ENCODE data around the gene CCDC82. TPM values are rescaled to one million over a fixed set of nuclear protein-coding genes. Genes with fewer than 3 reads are reported as not detected.

CCDC82 gene
- total RNA-seq, 8 experiments from 2014 or later: 11.3 to 59.3 (median 36.7) TPM

- Histone ChIP-seq H3K27ac (no peak overlapping the region), H3K4me3 (no peak overlapping the region), H3K4me1 (replicated peaks in 1 of 2) (peaks cover 24 to 31% of the 10 kb centered on the region in 2 donors)
- WGBS, 10 experiments: 56 to 100% (median 85%) methylated on average over 1 of the region's 1 CpG; no CpG with 5 or more reads in 2 of the 10 experiments
- in situ Hi-C loops (cut with MboI; ENCODE audit: low pct_unique_long_range_greater_than_20kb in 2 of 9, low sequenced_read_pairs in 9 of 9, unreplicated experiment in 9 of 9): no loop called here
- ATAC-seq (replicated peaks in 6 of 8): no peak
Observed at GRCh38 chr11:96310236-96310635, 79.5 kb downstream of the CCDC82 start.

- H3K4me1 ChIP-seq (replicated peaks in 1 of 2): peaks cover 24 to 31% of the 10 kb centered on the region in 2 donors
- 76 to 93% (median 88%) methylated on average over 2 to 5 of the region's 5 CpGs; no CpG with 5 or more reads in 3 of the 10 experiments for WGBS, 10 experiments
Observed at GRCh38 chr11:96309643-96310017, 80.1 kb downstream of the CCDC82 start.

GRCh38 chr11:96309016-96309642, 80.6 kb downstream of the CCDC82 start:
- 20 to 95% (median 75%) methylated on average over 1 to 2 of the region's 2 CpGs; no CpG with 5 or more reads in 3 of the 10 experiments for WGBS, 10 experiments

More at GRCh38 chr11:96309643-96310017, 80.1 kb downstream of the CCDC82 start:
- no peak overlapping the region for H3K27ac ChIP-seq
- ATAC-seq (replicated peaks in 6 of 8): no peak
- in situ Hi-C loops (cut with MboI; ENCODE audit: low pct_unique_long_range_greater_than_20kb in 2 of 9, low sequenced_read_pairs in 9 of 9, unreplicated experiment in 9 of 9): no loop called here
- H3K4me3 ChIP-seq: no peak overlapping the region

GRCh38 chr11:96307776-96308140, 82.0 kb downstream of the CCDC82 start:
- in situ Hi-C loops (cut with MboI; ENCODE audit: low pct_unique_long_range_greater_than_20kb in 2 of 9, low sequenced_read_pairs in 9 of 9, unreplicated experiment in 9 of 9): no loop called here
- WGBS, 10 experiments: 0 to 89% (median 20%) methylated on average over 1 to 3 of the region's 3 CpGs; no CpG with 5 or more reads in 2 of the 10 experiments
- peak overlapping the region; percentile 43 to 76 for H3K27ac ChIP-seq
- peak; percentile 15 to 53 (median 42) for ATAC-seq (replicated peaks in 6 of 8)
- peak overlapping the region in 4 of 5 donors; percentile 3 to 35 (median 24) for H3K4me3 ChIP-seq
- peaks cover 24 to 31% of the 10 kb centered on the region in 2 donors for H3K4me1 ChIP-seq (replicated peaks in 1 of 2)

More at GRCh38 chr11:96309016-96309642, 80.6 kb downstream of the CCDC82 start:
- H3K27ac ChIP-seq: no peak overlapping the region
- in situ Hi-C loops (cut with MboI; ENCODE audit: low pct_unique_long_range_greater_than_20kb in 2 of 9, low sequenced_read_pairs in 9 of 9, unreplicated experiment in 9 of 9): no loop called here
- peaks cover 24 to 31% of the 10 kb centered on the region in 2 donors for H3K4me1 ChIP-seq (replicated peaks in 1 of 2)
- H3K4me3 ChIP-seq: no peak overlapping the region
- ATAC-seq (replicated peaks in 6 of 8): no peak

- peaks cover 24 to 31% of the 10 kb centered on the region in 2 donors for H3K4me1 ChIP-seq (replicated peaks in 1 of 2)
- peak overlapping the region in 4 of 5 donors; percentile 3 to 35 (median 24) for H3K4me3 ChIP-seq
- 0 to 36% (median 15%) methylated on average over 2 to 10 of the region's 10 CpGs for WGBS, 10 experiments
- peak overlapping the region; percentile 43 to 76 for H3K27ac ChIP-seq
- peak; percentile 84 to 93 (median 90) for ATAC-seq (replicated peaks in 6 of 8)
- in situ Hi-C loops (cut with MboI; ENCODE audit: low pct_unique_long_range_greater_than_20kb in 2 of 9, low sequenced_read_pairs in 9 of 9, unreplicated experiment in 9 of 9): no loop called here
Observed at GRCh38 chr11:96306933-96307775, 82.6 kb downstream of the CCDC82 start.

GRCh38 chr11:96306600-96306932, 83.1 kb downstream of the CCDC82 start:
- ATAC-seq (replicated peaks in 6 of 8): peak in 6 of 8 experiments; percentile 3 to 37 (median 20)
- WGBS, 10 experiments: 0 to 33% (median 13%) methylated on average over 1 to 3 of the region's 3 CpGs
- Histone ChIP-seq H3K4me3 (peak overlapping the region in 3 of 5 donors; percentile 23 to 35 (median 26)), H3K27ac (peak overlapping the region in 1 of 2 donors; percentile 71), H3K4me1 (replicated peaks in 1 of 2) (peaks cover 24 to 31% of the 10 kb centered on the region in 2 donors)
- in situ Hi-C loops (cut with MboI; ENCODE audit: low pct_unique_long_range_greater_than_20kb in 2 of 9, low sequenced_read_pairs in 9 of 9, unreplicated experiment in 9 of 9): no loop called here

GRCh38 chr11:96306071-96306470, 83.6 kb downstream of the CCDC82 start:
- in situ Hi-C loops (cut with MboI; ENCODE audit: low pct_unique_long_range_greater_than_20kb in 2 of 9, low sequenced_read_pairs in 9 of 9, unreplicated experiment in 9 of 9): no loop called here
- H3K27ac ChIP-seq: peak overlapping the region in 1 of 2 donors; percentile 71
- WGBS, 10 experiments: 17 to 100% (median 60%) methylated on average over 1 of the region's 1 CpG; no CpG with 5 or more reads in 5 of the 10 experiments

GRCh38 chr11:96303980-96304379, 85.7 kb downstream of the CCDC82 start:
- ATAC-seq (replicated peaks in 6 of 8): no peak
- no peak overlapping the region for H3K4me3 ChIP-seq
- H3K4me1 ChIP-seq (replicated peaks in 1 of 2): peaks cover 24 to 25% of the 10 kb centered on the region in 2 donors
- in situ Hi-C loops (cut with MboI; ENCODE audit: low pct_unique_long_range_greater_than_20kb in 2 of 9, low sequenced_read_pairs in 9 of 9, unreplicated experiment in 9 of 9): no loop called here
- H3K27ac ChIP-seq: no peak overlapping the region
- WGBS, 10 experiments: 86 to 100% (median 91%) methylated on average over 2 to 3 of the region's 3 CpGs; no CpG with 5 or more reads in 6 of the 10 experiments

More at GRCh38 chr11:96306071-96306470, 83.6 kb downstream of the CCDC82 start:
- Histone ChIP-seq H3K4me3 (no peak overlapping the region), H3K4me1 (replicated peaks in 1 of 2) (peaks cover 24 to 31% of the 10 kb centered on the region in 2 donors)
- ATAC-seq (replicated peaks in 6 of 8): no peak

- in situ Hi-C loops (cut with MboI; ENCODE audit: low pct_unique_long_range_greater_than_20kb in 2 of 9, low sequenced_read_pairs in 9 of 9, unreplicated experiment in 9 of 9): no loop called here
- Histone ChIP-seq H3K27ac (no peak overlapping the region), H3K4me1 (replicated peaks in 1 of 2) (peaks cover 16 to 17% of the 10 kb centered on the region in 2 donors), H3K4me3 (no peak overlapping the region)
- WGBS, 10 experiments: 0 to 100% (median 78%) methylated on average over 1 of the region's 1 CpG; no CpG with 5 or more reads in 4 of the 10 experiments
- no peak for ATAC-seq (replicated peaks in 6 of 8)
Observed at GRCh38 chr11:96303064-96303463, 86.6 kb downstream of the CCDC82 start.

Other genes starting within 250 kb of the CCDC82 start
- gene MAML2, start 46.7 kb downstream of the CCDC82 start, total RNA-seq: 10 to 100 TPM in 2 of 8 experiments, 1 to 10 TPM in 6; 4.9 to 21.2 (median 6.4) TPM
- gene JRKL, start 101 bp upstream of the CCDC82 start, total RNA-seq: 10 to 100 TPM in 6 of 8 experiments, 1 to 10 TPM in 2; 7.0 to 14.7 (median 11.8) TPM